IMR-90 (cell line): ENCODE results near the gene COLEC11. TPM values are rescaled to one million over a fixed set of nuclear protein-coding genes. Genes with fewer than 3 reads are reported as not detected.

Experiments used
- ATAC-seq: fragments of 200-7000 bp; cut with Tn5 transposase; 2 replicates; pipeline ENCODE4 v1.9.1; 2020; ENCODE audit warnings: low read depth, mild to moderate bottlenecking, moderate library complexity
- BruUV-seq: library from RNA; stranded (reverse); fragments of 400-500 nt; replicated peaks from 2 replicates; lab custom pipeline; 2021; lab: Mats Ljungman, UMichigan
- CTCF ChIA-PET: fragments of 300-600 bp; formaldehyde crosslinking; extraction: SDS; loops from one replicate; lab custom pipeline; 2021; ENCODE audit warnings: antibody characterized with exemption; lab: Yijun Ruan, JAX
- POLR2A ChIA-PET: fragments of 300-600 bp; sonication (Branson Sonifier 250); formaldehyde crosslinking; loops from one replicate; lab custom pipeline; 2022; ENCODE audit warnings: antibody characterized with exemption; ENCODE audit not compliant: unreplicated experiment; lab: Charles Lee
- DNase-seq: peaks from one replicate; pipeline ENCODE4 v3.0.0; 2013
- H2AFZ ChIP-seq: replicated peaks from 2 replicates; pipeline ENCODE3; 2013; ENCODE audit warnings: low read length, mild to moderate bottlenecking; ENCODE audit not compliant: poor library complexity
- H2AK5ac ChIP-seq: 2 replicates; pipeline ENCODE4 v1.6.1; 2013; ENCODE audit warnings: low read depth, low read length, inconsistent platforms
- H2AK9ac ChIP-seq: replicated peaks from 2 replicates; pipeline ENCODE3; 2013; ENCODE audit warnings: mild to moderate bottlenecking, low read depth, low read length, moderate library complexity; ENCODE audit not compliant: poor library complexity
- H2BK120ac ChIP-seq: 2 replicates; pipeline ENCODE4 v1.6.1; 2013; ENCODE audit warnings: low read depth, low read length, inconsistent platforms
- H2BK15ac ChIP-seq: 3 replicates; pipeline ENCODE4 v1.6.1; 2013; ENCODE audit warnings: low read depth, low read length, inconsistent platforms
- H2BK20ac ChIP-seq: 2 replicates; pipeline ENCODE4 v1.6.1; 2013; ENCODE audit warnings: low read depth, mild to moderate bottlenecking, inconsistent platforms, low read length, moderate library complexity
- H2BK5ac ChIP-seq: 2 replicates; pipeline ENCODE4 v1.6.1; 2013; ENCODE audit warnings: mild to moderate bottlenecking, low read depth, low read length, inconsistent platforms; ENCODE audit not compliant: poor library complexity, severe bottlenecking
- H3K14ac ChIP-seq: replicated peaks from 2 replicates; pipeline ENCODE4 v1.6.1; 2013; ENCODE audit warnings: low read depth, low read length, inconsistent platforms
- H3K18ac ChIP-seq: 2 replicates; pipeline ENCODE4 v1.6.1; 2013; ENCODE audit warnings: low read depth, low read length, control low read depth
- H3K23ac ChIP-seq: 2 replicates; pipeline ENCODE4 v1.6.1; 2013; ENCODE audit warnings: low read depth, low read length, inconsistent platforms
- H3K27ac ChIP-seq: 2 replicates; pipeline ENCODE4 v1.5.1; 2013; ENCODE audit warnings: mild to moderate bottlenecking, control low read depth, low read length; ENCODE audit not compliant: insufficient read depth
- H3K27me3 ChIP-seq: 2 replicates; pipeline ENCODE4 v1.6.1; 2013; ENCODE audit warnings: low read length; ENCODE audit not compliant: control insufficient read depth, insufficient read depth
- H3K36me3 ChIP-seq: 2 replicates; pipeline ENCODE4 v1.6.1; 2013; ENCODE audit warnings: low read length, mixed read lengths; ENCODE audit not compliant: control insufficient read depth, insufficient read depth
- H3K4ac ChIP-seq: 2 replicates; pipeline ENCODE4 v1.6.1; 2013; ENCODE audit warnings: low read depth, low read length, inconsistent platforms
- H3K4me1 ChIP-seq: 2 replicates; pipeline ENCODE4 v1.6.1; 2013; ENCODE audit warnings: low read length, mixed read lengths; ENCODE audit not compliant: control insufficient read depth, insufficient read depth
- H3K4me2 ChIP-seq: 2 replicates; pipeline ENCODE4 v1.6.1; 2013; ENCODE audit warnings: low read depth, mild to moderate bottlenecking, control low read depth, low read length, moderate library complexity
- H3K4me3 ChIP-seq: 2 replicates; pipeline ENCODE4 v1.5.1; 2013; ENCODE audit warnings: low read depth, mild to moderate bottlenecking, control low read depth, low read length, moderate library complexity; ENCODE audit not compliant: insufficient read depth
- H3K56ac ChIP-seq: 2 replicates; pipeline ENCODE4 v1.6.1; 2013; ENCODE audit warnings: low read length, inconsistent platforms; ENCODE audit not compliant: insufficient read depth; ENCODE audit errors: extremely low read depth
- H3K79me1 ChIP-seq, 2 experiments: 2 replicates each; pipeline ENCODE4 v1.6.1; 2013; ENCODE audit warnings: low read length in 2 of 2, inconsistent platforms in 1 of 2, low read depth in 1 of 2
- H3K9ac ChIP-seq: 2 replicates; pipeline ENCODE4 v1.6.1; 2013; ENCODE audit warnings: low read depth, low read length, control low read depth
- H3K9me1 ChIP-seq: 2 replicates; pipeline ENCODE4 v1.6.1; 2013; ENCODE audit warnings: low read length, inconsistent platforms; ENCODE audit not compliant: insufficient read depth
- H3K9me3 ChIP-seq: 2 replicates; pipeline ENCODE4 v1.6.1; 2013; ENCODE audit warnings: low read length; ENCODE audit not compliant: control insufficient read depth, insufficient read depth
- H4K20me1 ChIP-seq: 2 replicates; pipeline ENCODE4 v1.6.1; 2013; ENCODE audit warnings: low read length, inconsistent platforms; ENCODE audit not compliant: insufficient read depth
- H4K5ac ChIP-seq: 2 replicates; pipeline ENCODE4 v1.6.1; 2013; ENCODE audit warnings: mild to moderate bottlenecking, low read depth, low read length, control low read depth
- H4K8ac ChIP-seq, 2 experiments: 2 replicates each; pipeline ENCODE4 v1.6.1; 2013; ENCODE audit warnings: low read depth in 2 of 2, low read length in 2 of 2, control low read depth in 1 of 2, inconsistent platforms in 1 of 2
- H4K91ac ChIP-seq: 2 replicates; pipeline ENCODE4 v1.6.1; 2013; ENCODE audit warnings: low read depth, low read length, inconsistent platforms; ENCODE audit not compliant: insufficient read depth
- BHLHE40 ChIP-seq: fragments of 150-350 bp; IDR thresholded peaks from 2 replicates; pipeline ENCODE4 v1.6.1; 2016; ENCODE audit warnings: mild to moderate bottlenecking, low read depth, low read length
- ELK1 ChIP-seq: fragments of 150-350 bp; IDR thresholded peaks from 2 replicates; pipeline ENCODE4 v1.6.1; 2016; ENCODE audit warnings: low read depth, mild to moderate bottlenecking, low read length, moderate library complexity, borderline replicate concordance
- FOS ChIP-seq: fragments of 150-350 bp; IDR thresholded peaks from 2 replicates; pipeline ENCODE4 v1.6.1; 2016; ENCODE audit warnings: low read depth, low read length
- SMC3 ChIP-seq: fragments of 150-350 bp; IDR thresholded peaks from 2 replicates; pipeline ENCODE4 v1.6.1; 2016; ENCODE audit warnings: low read depth, mild to moderate bottlenecking, antibody characterized with exemption, low read length, moderate library complexity
- WGBS, 2 experiments: methylation state at CpG; one replicate each; pipeline versions ENCODE4 v1.1.5 to v1.1.7; 2013; ENCODE audit warnings: missing lambda C conversion rate in 2 of 2; ENCODE audit not compliant: insufficient read length in 1 of 2; ENCODE audit errors: extremely low coverage in 2 of 2; 5-methylcytosine and 5-hydroxymethylcytosine counted together
- dilution Hi-C: fragments of 300-500 bp; cut with HindIII; formaldehyde crosslinking; loops from one replicate; pipeline ENCODE4 v1.14.3; 2018; ENCODE audit warnings: low sequenced_read_pairs; ENCODE audit not compliant: unreplicated experiment
- in situ Hi-C: fragments of 300-500 bp; cut with MboI; formaldehyde crosslinking; loops from 3 replicates; pipeline ENCODE4 v1.14.3; 2019; ENCODE audit warnings: low sequenced_read_pairs, inconsistent platforms, mixed read lengths
- intact Hi-C: fragments of 100-400 bp; cut with micrococcal nuclease; formaldehyde crosslinking; loops from 2 replicates; pipeline ENCODE4 v1.10.0; 2022
- polyA plus RNA-seq, 3 experiments: library from polyadenylated mRNA; depleted of rRNA; stranded (reverse); fragments of >200 nt; gene quantifications; 2 replicates each; pipeline ENCODE4 v1.2.3, GENCODE V29; 2012; ENCODE audit warnings: low replicate concordance in 1 of 3
- total RNA-seq: library from RNA; depleted of rRNA; stranded (reverse); fragments of >200 nt; gene quantifications from 2 replicates; pipeline ENCODE4 v1.2.3, GENCODE V29; 2012

COLEC11 gene
- total and polyA plus RNA-seq, 2 of the 4 experiments (the other 2 are of a cell fraction) = under 0.01 to 0.24 TPM

GRCh38 chr2:3670941-3671340 is 76.0 kb downstream of the COLEC11 start:
- Histone ChIP-seq H3K4ac (no peak overlapping the region), H2BK15ac (no peak overlapping the region), H2BK20ac (no peak overlapping the region), H3K9me3 (no peaks in the 10 kb centered on the region), H3K36me3 (no peaks in the 10 kb centered on the region), H3K4me3 (no peak overlapping the region), H2BK5ac (no peak overlapping the region), H3K27ac (no peak overlapping the region), H3K56ac (no peak overlapping the region), H3K4me1 (peaks cover 4% of the 10 kb centered on the region; the same call in 1 of the 2 replicates), H3K79me1 (no peaks in the 10 kb centered on the region), H3K9me1 (no peaks in the 10 kb centered on the region), H3K14ac (no peak overlapping the region), H3K4me2 (no peak overlapping the region), H2AK9ac (no peak overlapping the region), H2BK120ac (no peak overlapping the region), H4K20me1 (no peaks in the 10 kb centered on the region), H2AFZ (no peak overlapping the region), H4K5ac (no peak overlapping the region), H4K91ac (no peak overlapping the region), H2AK5ac (no peak overlapping the region), H3K9ac (no peak overlapping the region), H3K18ac (no peak overlapping the region), H3K23ac (no peak overlapping the region), H3K27me3 (no peaks in the 10 kb centered on the region; the same call in 1 of the 2 replicates), H4K8ac (no peak overlapping the region)
- WGBS, 2 experiments = 79% methylated on average over 2 of the region's 11 CpGs; no CpG with 5 or more reads in 1 of the 2 experiments
- intact Hi-C loops = no loop called here
- TF ChIP-seq BHLHE40 (no peak), FOS (no peak), ELK1 (no peak), SMC3 (no peak)
- ChIA-PET POLR2A (no interaction called here), CTCF (no interaction called here)
- ATAC-seq (no peak), DNase-seq (no peak)
- no TSS peak for BruUV-seq
- dilution Hi-C loops = no loop called here
- in situ Hi-C loops = loop anchor here (25.0 kb wide), 1 partner anchor 1809 kb away; no protein-coding TSS in a partner anchor
